ACC112 (cell line): ENCODE measurements around the gene CT47A1.
"Not testable (repeated sequence)": the region's sequence is repeated elsewhere in the genome, so short reads cannot be mapped to it uniquely, and the experiment has no call there.

Experiments used
- H2AFZ ChIP-seq: fragments of 200-600 bp; sonication (generic); one replicate; pipeline ENCODE4 v1.6.0; 2017; ENCODE audit warnings: antibody characterized with exemption, low read length; ENCODE audit not compliant: unreplicated experiment
- H3K27ac ChIP-seq: fragments of 200-600 bp; sonication (generic); 2 replicates; pipeline ENCODE4 v1.5.1; 2014; ENCODE audit warnings: low read depth, mild to moderate bottlenecking, antibody characterized with exemption, low read length, moderate library complexity
- H3K27me3 ChIP-seq: fragments of 200-600 bp; sonication (generic); 2 replicates; pipeline ENCODE4 v1.6.1; 2014; ENCODE audit warnings: mild to moderate bottlenecking, antibody characterized with exemption, low read length, moderate library complexity, mixed read lengths; ENCODE audit not compliant: insufficient read depth
- H3K36me3 ChIP-seq: fragments of 200-600 bp; sonication (generic); 2 replicates; pipeline ENCODE4 v1.6.1; 2016; ENCODE audit warnings: mild to moderate bottlenecking, antibody characterized with exemption, low read length, moderate library complexity, mixed read lengths; ENCODE audit not compliant: insufficient read depth
- H3K4me1 ChIP-seq: fragments of 200-600 bp; sonication (generic); one replicate; pipeline ENCODE4 v1.6.1; 2016; ENCODE audit warnings: low read length, mixed read lengths; ENCODE audit not compliant: insufficient read depth, unreplicated experiment, control insufficient read depth
- H3K4me3 ChIP-seq: fragments of 200-600 bp; sonication (generic); 2 replicates; pipeline ENCODE4 v1.5.1; 2014; ENCODE audit warnings: mild to moderate bottlenecking, low read depth, low read length
- H3K79me2 ChIP-seq: fragments of 200-600 bp; sonication (generic); one replicate; pipeline ENCODE4 v1.6.0; 2016; ENCODE audit warnings: low read length; ENCODE audit not compliant: control insufficient read depth, unreplicated experiment, insufficient read depth

Gene CT47A1

GRCh38 chrX:120999413-120999812 lies 13.9 kb upstream of the CT47A1 start:
- Histone ChIP-seq H2AFZ (no peak overlapping the region), H3K4me1 (peaks cover 2% of the 10 kb centered on the region), H3K27me3 (no peaks in the 10 kb centered on the region), H3K36me3 (no peaks in the 10 kb centered on the region), H3K4me3 (no peak overlapping the region), H3K27ac (no peak overlapping the region), H3K79me2 (no peaks in the 10 kb centered on the region)

- H3K36me3 ChIP-seq, H3K27me3 ChIP-seq, H3K27ac ChIP-seq, H3K79me2 ChIP-seq, H3K4me1 ChIP-seq, H2AFZ ChIP-seq, H3K4me3 ChIP-seq: not testable (repeated sequence)
These were observed 29.1 kb downstream of the CT47A1 start, which contains the start of gene CT47A7 for GRCh38 chrX:120956500-120956899. CT47A7 (minus strand) TSS chrX:120956600; CDS start chrX:120956345, 255 bp downstream.
